GM12878 (cell line): ENCODE results near the gene SNAI1. TPM values are rescaled to one million over a fixed set of nuclear protein-coding genes. Genes with fewer than 3 reads are reported as not detected.

Experiments
- ATAC-seq: fragments of 200-7000 bp; cut with Tn5 transposase; 3 replicates; pipeline ENCODE4 v1.9.1; 2020; ENCODE audit warnings: mild to moderate bottlenecking, moderate library complexity
- BruUV-seq: library from RNA; stranded (reverse); fragments of 400-500 nt; replicated peaks from 2 replicates; lab custom pipeline; 2021; lab: Mats Ljungman, UMichigan
- CTCF ChIA-PET: fragments of 300-600 bp; sonication (Branson Sonifier 250); formaldehyde crosslinking; extraction: SDS; loops from one replicate; lab custom pipeline; 2021; ENCODE audit warnings: inconsistent platforms; lab: Yijun Ruan, JAX
- POLR2A ChIA-PET: fragments of 350-600 bp; formaldehyde crosslinking; extraction: SDS; loops from one replicate; lab custom pipeline; 2021; ENCODE audit warnings: inconsistent platforms; lab: Charles Lee
- RAD21 ChIA-PET: fragments of 300-600 bp; sonication (Branson Sonifier 250); formaldehyde crosslinking; loops from one replicate; lab custom pipeline; 2023; ENCODE audit warnings: antibody characterized with exemption; ENCODE audit not compliant: unreplicated experiment; lab: Charles Lee
- SMC1A ChIA-PET: fragments of 300-600 bp; sonication (Branson Sonifier 250); formaldehyde crosslinking; loops from one replicate; lab custom pipeline; 2023; ENCODE audit not compliant: unreplicated experiment, uncharacterized antibody; lab: Charles Lee
- DNase-seq: peaks from one replicate; pipeline ENCODE4 v3.0.0-alpha.2; 2011; ENCODE audit warnings: low read depth, low spot score
- FAIRE-seq: peaks from 3 replicates; lab custom pipeline; 2011; peaks lifted over from hg19 to GRCh38; lab: Jason Lieb, UNC
- H2AFZ ChIP-seq: 2 replicates; pipeline ENCODE4 v1.6.0; 2011; ENCODE audit warnings: low read depth, low read length, control low read depth; ENCODE audit not compliant: control insufficient read depth
- H3K27ac ChIP-seq: 2 replicates; pipeline ENCODE4 v1.5.1; 2011; ENCODE audit warnings: control low read depth; ENCODE audit not compliant: control insufficient read depth, insufficient read depth
- H3K27me3 ChIP-seq, 2 experiments: replicated peaks in 1 of 2; 2 replicates each; pipeline versions ENCODE4 v1.6.0 to v1.6.1; 2011; ENCODE audit warnings: low read length in 1 of 2; ENCODE audit not compliant: control insufficient read depth in 2 of 2, insufficient read depth in 2 of 2
- H3K36me3 ChIP-seq, 2 experiments: 2 replicates each; pipeline ENCODE4 v1.5.1; 2011; ENCODE audit warnings: low read length in 1 of 2; ENCODE audit not compliant: control insufficient read depth in 2 of 2, insufficient read depth in 2 of 2
- H3K4me1 ChIP-seq: 2 replicates; pipeline ENCODE4 v1.6.1; 2011; ENCODE audit warnings: mild to moderate bottlenecking, low read length, moderate library complexity, mixed read lengths; ENCODE audit not compliant: control insufficient read depth, insufficient read depth
- H3K4me2 ChIP-seq: 2 replicates; pipeline ENCODE4 v1.6.0; 2011; ENCODE audit warnings: control low read depth; ENCODE audit not compliant: control insufficient read depth, insufficient read depth
- H3K4me3 ChIP-seq: fragments of 200-600 bp; sonication (generic); 2 replicates; pipeline ENCODE4 v1.5.1; 2016
- H3K79me2 ChIP-seq: 2 replicates; pipeline ENCODE4 v1.6.0; 2011; ENCODE audit warnings: low read length; ENCODE audit not compliant: control insufficient read depth, insufficient read depth
- H3K9ac ChIP-seq: 2 replicates; pipeline ENCODE4 v1.8.0; 2011; ENCODE audit warnings: low read length, control low read depth, mixed read lengths; ENCODE audit not compliant: control insufficient read depth, insufficient read depth
- H3K9me3 ChIP-seq: replicated peaks from 3 replicates; pipeline ENCODE4 v1.5.1; 2011; ENCODE audit warnings: mild to moderate bottlenecking, low read length; ENCODE audit not compliant: control insufficient read depth, insufficient read depth
- H4K20me1 ChIP-seq: 2 replicates; pipeline ENCODE4 v1.6.0; 2011; ENCODE audit not compliant: control insufficient read depth, insufficient read depth
- KDM1A ChIP-seq: fragments of 200-600 bp; sonication (generic); IDR thresholded peaks from 2 replicates; pipeline ENCODE4 v1.6.1; 2016; ENCODE audit warnings: borderline replicate concordance
- KLF5 ChIP-seq: fragments of 450-650 bp; IDR thresholded peaks from 2 replicates; pipeline ENCODE4 v1.6.1; 2014; ENCODE audit warnings: mild to moderate bottlenecking; ENCODE audit not compliant: partially characterized antibody
- NFYB ChIP-seq: IDR thresholded peaks from 2 replicates; pipeline ENCODE4 v1.6.1; 2011; ENCODE audit warnings: low read depth, mild to moderate bottlenecking, low read length, improper control_type of control experiment, moderate library complexity; ENCODE audit not compliant: insufficient read depth
- POLR2AphosphoS5 ChIP-seq: IDR thresholded peaks from 2 replicates; pipeline ENCODE4 v1.6.1; 2011; ENCODE audit warnings: mild to moderate bottlenecking, low read length, inconsistent platforms
- POU2F2 ChIP-seq: IDR thresholded peaks from 3 replicates; pipeline ENCODE4 v1.6.1; 2011; ENCODE audit warnings: low read depth, mild to moderate bottlenecking, low read length, borderline replicate concordance
- RAD21 ChIP-seq: IDR thresholded peaks from 2 replicates; pipeline ENCODE4 v1.6.1; 2011; ENCODE audit warnings: mild to moderate bottlenecking, low read depth, low read length, moderate library complexity; ENCODE audit not compliant: insufficient read depth
- SMAD5 ChIP-seq: IDR thresholded peaks from 2 replicates; pipeline ENCODE4 v1.6.1; 2016; ENCODE audit warnings: antibody characterized with exemption, low read depth
- SRF ChIP-seq, 2 experiments: IDR thresholded peaks; 2 replicates each; pipeline ENCODE4 v1.6.1; 2011; ENCODE audit warnings: low read depth in 2 of 2, low read length in 2 of 2, mild to moderate bottlenecking in 1 of 2, moderate library complexity in 1 of 2
- STAT1 ChIP-seq: fragments of 450-650 bp; conservative IDR thresholded peaks from 2 replicates; pipeline ENCODE4 v1.6.1; 2014; ENCODE audit warnings: antibody characterized with exemption, mild to moderate bottlenecking
- SUZ12 ChIP-seq: fragments of 200-600 bp; sonication (generic); IDR thresholded peaks from one replicate; pipeline ENCODE4 v1.6.1; 2018; ENCODE audit warnings: antibody characterized with exemption, mild to moderate bottlenecking; ENCODE audit not compliant: unreplicated experiment
- ZNF622 ChIP-seq: fragments of 450-650 bp; IDR thresholded peaks from 2 replicates; pipeline ENCODE4 v1.6.1; 2017; ENCODE audit warnings: mild to moderate bottlenecking, inconsistent platforms
- whole genome bisulfite sequencing: methylation state at CpG from one replicate; pipeline ENCODE4 v1.1.6; 2016; ENCODE audit warnings: low lambda C conversion rate; ENCODE audit not compliant: insufficient replicate concordance, insufficient coverage; ENCODE audit errors: missing lambda C conversion rate; 5-methylcytosine and 5-hydroxymethylcytosine counted together
- in situ Hi-C: fragments of 300-500 bp; cut with MboI; formaldehyde crosslinking; loops from 9 replicates; pipeline ENCODE4 v1.14.3; 2018; ENCODE audit warnings: mixed read lengths
- intact Hi-C: fragments of 100-400 bp; cut with micrococcal nuclease; formaldehyde crosslinking; loops from one replicate; pipeline ENCODE4 v1.14.2; 2022; ENCODE audit not compliant: unreplicated experiment
- polyA plus RNA-seq, 11 experiments: library from polyadenylated mRNA; depleted of rRNA in 4 of 11; unstranded in 6 of 11; stranded (reverse) in 5 of 11; fragments of >200 nt; fragmentation: Nextera tagmentation in 4 of 11; fragmentation: Illumina TruSeq in 1 of 11; extraction: Ambion mirVana in 4 of 11; extraction: Trizol in 1 of 11; gene quantifications; 1 replicate in 1 of 11; 2 replicates in 10 of 11; pipeline versions ENCODE4 v1.2.1 to v1.2.3, GENCODE V29; 2011 to 2016; ENCODE audit warnings: inconsistent platforms in 2 of 11, missing spikeins in 2 of 11, low read depth in 1 of 11
- total RNA-seq, 4 experiments: library from RNA; depleted of rRNA in 3 of 4; stranded (reverse); fragments of >200 nt in 3 of 4; fragmentation: Illumina TruSeq in 1 of 4; extraction: Trizol in 1 of 4; gene quantifications; 2 replicates each; pipeline versions ENCODE4 v1.2.1 to v1.2.3, GENCODE V29; 2013 to 2021
- TF ChIP-seq, protein P1 (sequence below): fragments of 450-650 bp; IDR thresholded peaks from 2 replicates; pipeline ENCODE4 v1.6.1; 2018; ENCODE audit warnings: mild to moderate bottlenecking, low read depth, moderate library complexity; ENCODE audit not compliant: partially characterized antibody

Gene SNAI1
- total and polyA plus RNA-seq, 10 of the 15 experiments (the other 5 are each of a cell fraction or from before 2014, with no cell fraction given): 0.11 to 0.79 (median 0.24) TPM; not detected in 2

DNA sequence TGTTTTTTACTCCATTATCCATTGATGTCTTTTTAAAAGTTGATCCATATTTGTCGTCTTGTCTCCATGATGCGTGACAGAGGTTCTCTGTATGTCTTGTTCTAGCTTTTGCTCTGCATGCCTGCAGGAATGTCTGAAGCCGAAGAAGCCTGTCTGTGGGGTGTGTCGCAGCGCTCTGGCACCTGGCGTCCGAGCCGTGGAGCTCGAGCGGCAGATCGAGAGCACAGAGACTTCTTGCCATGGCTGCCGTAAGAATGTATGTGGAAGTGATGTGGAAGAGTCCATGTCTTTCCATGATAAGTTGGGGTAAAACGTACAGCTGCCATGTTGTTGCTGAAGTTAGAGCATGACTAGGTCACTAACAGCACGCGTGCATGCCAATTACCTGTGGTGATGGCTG, 41.3 kb upstream of the SNAI1 start (continued):
- TF ChIP-seq KDM1A (no peak), POU2F2 (no peak), SMAD5 (no peak), SUZ12 (no peak), RAD21 (no peak)

DNA sequence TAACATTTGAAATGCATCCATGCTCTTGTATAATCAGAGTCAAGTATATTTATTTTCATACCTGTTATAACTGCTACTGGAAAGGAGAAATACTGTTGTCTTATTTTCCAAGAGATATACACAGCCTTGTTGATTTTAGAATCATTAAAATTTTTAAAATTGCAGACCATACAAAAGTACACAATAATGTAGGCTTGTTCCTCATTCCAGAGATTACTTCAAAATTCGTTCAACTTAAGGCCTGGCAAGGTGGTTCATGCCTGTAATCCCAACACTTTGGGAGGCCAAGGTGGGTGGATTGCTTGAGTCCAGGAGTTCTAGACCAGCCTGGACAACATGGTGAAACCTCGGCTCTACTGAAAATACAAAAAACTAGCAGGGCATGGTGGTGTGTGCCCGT, 40.5 kb upstream of the SNAI1 start:
- ChIA-PET RAD21 (no interaction called here), SMC1A (interaction anchor here (1.2 kb wide), 1 partner anchor 34 kb away, joined by 3 read pairs; no protein-coding TSS in a partner anchor), CTCF (interaction anchor here (1.6 kb wide), 1 partner anchor 34 kb away, joined by 5 read pairs; no protein-coding TSS in a partner anchor), POLR2A (interaction anchor here (0.6 kb wide), 1 partner anchor 10 kb away, joined by 8 read pairs; no protein-coding TSS in a partner anchor)
- H3K27ac ChIP-seq: no peak overlapping the region
- H4K20me1 ChIP-seq: peaks cover 4% of the 10 kb centered on the region; the same call in 1 of the 2 replicates
- H3K79me2 ChIP-seq: peaks cover 42% of the 10 kb centered on the region
- peaks cover 0 to 27% of the 10 kb centered on the region in 2 experiments for H3K36me3 ChIP-seq
- H3K27me3 ChIP-seq: no peaks in the 10 kb centered on the region
- H3K9ac ChIP-seq: no peak overlapping the region
- WGBS: 65% methylated on average over 3 of the region's 3 CpGs
- TF ChIP-seq KLF5 (no peak), NFYB (no peak), SRF (IDR thresholded peaks at IDR 0.05; ENCODE audit: low read depth in 2 of 2, low read length in 2 of 2) (no peak), STAT1 (no peak), ZNF622 (no peak), POLR2AphosphoS5 (no peak)
- TF ChIP-seq, protein P1, sequence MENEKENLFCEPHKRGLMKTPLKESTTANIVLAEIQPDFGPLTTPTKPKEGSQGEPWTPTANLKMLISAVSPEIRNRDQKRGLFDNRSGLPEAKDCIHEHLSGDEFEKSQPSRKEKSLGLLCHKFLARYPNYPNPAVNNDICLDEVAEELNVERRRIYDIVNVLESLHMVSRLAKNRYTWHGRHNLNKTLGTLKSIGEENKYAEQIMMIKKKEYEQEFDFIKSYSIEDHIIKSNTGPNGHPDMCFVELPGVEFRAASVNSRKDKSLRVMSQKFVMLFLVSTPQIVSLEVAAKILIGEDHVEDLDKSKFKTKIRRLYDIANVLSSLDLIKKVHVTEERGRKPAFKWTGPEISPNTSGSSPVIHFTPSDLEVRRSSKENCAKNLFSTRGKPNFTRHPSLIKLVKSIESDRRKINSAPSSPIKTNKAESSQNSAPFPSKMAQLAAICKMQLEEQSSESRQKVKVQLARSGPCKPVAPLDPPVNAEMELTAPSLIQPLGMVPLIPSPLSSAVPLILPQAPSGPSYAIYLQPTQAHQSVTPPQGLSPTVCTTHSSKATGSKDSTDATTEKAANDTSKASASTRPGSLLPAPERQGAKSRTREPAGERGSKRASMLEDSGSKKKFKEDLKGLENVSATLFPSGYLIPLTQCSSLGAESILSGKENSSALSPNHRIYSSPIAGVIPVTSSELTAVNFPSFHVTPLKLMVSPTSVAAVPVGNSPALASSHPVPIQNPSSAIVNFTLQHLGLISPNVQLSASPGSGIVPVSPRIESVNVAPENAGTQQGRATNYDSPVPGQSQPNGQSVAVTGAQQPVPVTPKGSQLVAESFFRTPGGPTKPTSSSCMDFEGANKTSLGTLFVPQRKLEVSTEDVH: no peak
- in situ Hi-C loops: no loop called here
- DNase-seq (no peak), FAIRE-seq (no peak), ATAC-seq (no peak)
- BruUV-seq: no TSS peak
- intact Hi-C loops: no loop called here
- H3K9me3 ChIP-seq: no peaks in the 10 kb centered on the region
- H3K4me1 ChIP-seq: 0 out of 2 replicates have a peak, but pooled peaks cover 7% of the 10 kb centered on the region
- H3K4me2 ChIP-seq: no peak overlapping the region
- H2AFZ ChIP-seq: no peak overlapping the region
- no peak overlapping the region for H3K4me3 ChIP-seq
